Stimulated activated CD8-positive, alpha-beta memory T cell treated with anti-CD3 and anti-CD28 coated beads, Interleukin-4, amount 100 ng/mL, for 1 hour (primary cell): ENCODE measurements around the gene C19orf38.
A peak's percentile ranks its signal among the peaks of the same experiment; 100 is the strongest.
"Not testable (repeated sequence)": the region's sequence is repeated elsewhere in the genome, so short reads cannot be mapped to it uniquely, and the experiment has no call there.

Source experiments
- DNase-seq, 2 donors: peaks; one replicate each; pipeline ENCODE4 v3.0.0-alpha.2; 2020; ENCODE audit warnings: low read depth in 2 of 2, low spot score in 1 of 2

The C19orf38 gene

DNA sequence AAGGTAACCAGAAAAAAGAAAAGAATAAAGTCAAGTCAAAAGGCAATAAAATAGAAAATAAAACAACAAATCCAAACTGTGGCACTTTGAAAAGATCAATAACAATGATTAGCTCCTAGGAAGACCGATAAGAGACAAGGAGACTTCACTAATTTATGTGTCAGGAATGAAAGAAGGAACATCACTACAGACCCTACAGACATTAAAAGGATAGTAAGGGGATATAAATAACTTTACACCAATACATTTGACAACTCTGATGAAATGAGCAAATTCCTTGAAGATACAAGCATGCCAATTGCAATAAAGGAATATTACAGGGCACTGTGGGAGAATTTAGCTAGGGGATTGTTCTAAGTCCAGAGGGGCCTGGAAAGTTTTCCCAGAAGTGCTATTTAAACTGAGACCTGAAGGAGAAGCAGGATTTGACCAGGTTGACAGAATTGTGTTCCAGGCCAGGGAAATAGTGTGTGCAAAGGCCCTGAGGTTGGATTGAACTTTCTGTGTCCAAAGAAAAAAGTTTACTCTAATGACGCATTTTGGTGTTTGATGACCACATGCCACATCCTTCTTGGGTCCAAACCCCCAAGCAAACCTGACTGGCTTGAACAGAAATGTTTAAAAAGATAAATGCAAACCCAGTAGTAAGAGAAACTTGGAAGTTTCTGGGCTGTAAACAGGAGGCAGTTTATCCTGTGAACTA lies 1.6 kb upstream of the C19orf38 start:
- no peak for DNase-seq

DNA sequence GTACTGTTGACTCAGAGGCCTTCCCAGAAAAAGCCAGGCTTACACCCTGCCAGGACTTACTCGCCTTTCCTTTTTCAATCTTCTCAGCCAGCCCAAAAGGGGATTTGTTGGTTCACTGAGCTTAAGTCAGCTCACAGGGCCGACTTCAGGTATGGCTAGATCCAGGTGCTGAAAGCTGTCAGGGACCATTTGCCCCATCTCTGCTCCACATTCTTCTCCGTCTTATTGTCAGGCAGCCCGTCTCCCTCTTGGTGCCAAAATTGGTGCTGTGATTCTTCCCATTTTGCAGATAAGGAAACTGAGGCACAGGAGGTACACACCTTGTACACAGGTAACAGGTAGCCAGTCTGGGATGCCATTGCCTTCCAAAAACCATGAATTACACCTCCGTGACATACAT lies 2.4 kb downstream of the C19orf38 start:
- DNase-seq = no peak

DNA sequence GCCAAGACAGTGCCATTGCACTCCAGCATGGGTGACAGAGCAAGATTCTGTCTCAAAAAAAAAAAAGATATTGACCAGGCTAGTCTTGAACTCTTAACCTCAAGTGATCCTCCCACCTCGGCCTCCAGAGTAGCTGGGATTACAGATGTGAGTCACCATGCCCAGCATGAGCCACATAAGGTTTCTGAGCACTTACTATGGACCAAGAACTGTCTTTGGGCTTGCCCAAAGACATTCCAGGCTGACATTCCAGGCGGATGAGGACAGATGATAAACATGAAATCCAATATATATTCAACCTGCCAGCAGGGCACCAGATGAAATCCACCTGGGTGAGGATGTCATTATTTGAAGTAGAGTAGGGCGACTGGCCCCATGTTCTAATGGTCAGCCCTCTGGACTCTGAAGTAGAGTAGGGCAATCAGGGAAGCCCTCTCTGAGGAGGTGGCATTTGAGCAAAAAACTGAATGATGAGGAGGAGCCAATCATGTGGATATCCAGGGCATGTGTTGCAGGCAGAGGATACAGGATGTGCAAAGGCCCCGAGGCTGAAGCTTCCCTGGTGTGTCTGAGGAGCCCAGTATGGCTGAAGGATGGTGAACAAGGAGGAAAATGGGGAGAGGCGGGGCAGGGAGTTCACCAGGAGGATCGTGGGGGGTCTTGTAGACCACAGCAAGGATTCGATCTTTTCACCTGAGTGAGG lies 4.0 kb downstream of the C19orf38 start:
- DNase-seq = no peak

DNA sequence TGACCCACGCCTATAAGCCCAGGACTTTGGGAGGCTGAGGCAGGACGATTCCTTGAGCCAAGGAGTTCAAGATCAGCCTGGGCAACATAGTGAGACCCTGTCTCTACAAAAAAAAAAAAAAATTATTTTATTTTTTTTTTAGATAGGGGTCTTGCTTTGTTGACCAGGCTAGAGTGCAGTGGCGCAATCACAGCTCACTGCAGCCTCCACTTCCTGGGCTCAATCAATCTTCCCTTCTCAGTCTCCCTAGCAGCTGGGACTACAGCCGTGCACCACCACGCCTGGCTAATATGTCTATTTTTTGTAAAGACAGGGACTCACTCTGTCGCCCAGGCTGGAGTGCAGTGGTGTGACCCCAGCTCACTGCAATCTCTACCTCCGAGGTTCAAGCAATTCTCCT lies 4.7 kb downstream of the C19orf38 start:
- DNase-seq = no peak

DNA sequence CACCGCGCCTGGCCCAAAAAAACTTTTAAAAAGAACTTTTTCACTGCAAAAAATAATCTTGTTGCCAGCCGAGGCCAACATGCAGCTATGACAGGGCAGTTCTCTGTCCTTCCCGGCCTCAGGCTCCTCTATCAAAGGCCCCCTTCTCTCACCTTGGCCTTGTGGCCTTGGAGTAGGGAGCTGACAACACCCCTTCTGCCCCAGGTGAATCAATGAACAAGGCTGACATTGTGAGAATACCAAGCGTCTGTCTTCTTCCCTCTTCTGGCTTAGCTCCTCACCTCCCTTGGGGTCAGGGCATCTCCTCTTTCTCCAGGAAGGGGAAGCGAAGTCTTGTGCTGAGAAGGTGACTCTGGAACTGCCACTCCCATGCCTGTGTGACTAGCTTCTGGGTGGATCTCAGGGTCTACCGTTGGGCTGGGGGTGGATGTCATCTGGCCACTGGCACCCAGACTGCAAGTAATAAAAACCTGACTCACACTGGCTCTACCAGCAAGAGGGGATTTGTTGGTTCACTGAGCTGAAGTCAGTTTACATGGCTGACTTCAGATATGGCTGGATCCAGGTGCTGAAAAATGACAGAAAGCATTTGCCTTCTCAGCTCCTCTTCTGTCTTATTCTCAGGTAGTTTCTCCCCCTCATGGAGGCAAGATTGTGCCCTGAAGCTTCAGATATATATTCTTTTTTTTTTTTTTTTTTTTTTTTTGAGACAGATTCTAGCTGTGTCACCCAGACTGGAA lies 6.3 kb downstream of the C19orf38 start:
- DNase-seq = no peak

DNA sequence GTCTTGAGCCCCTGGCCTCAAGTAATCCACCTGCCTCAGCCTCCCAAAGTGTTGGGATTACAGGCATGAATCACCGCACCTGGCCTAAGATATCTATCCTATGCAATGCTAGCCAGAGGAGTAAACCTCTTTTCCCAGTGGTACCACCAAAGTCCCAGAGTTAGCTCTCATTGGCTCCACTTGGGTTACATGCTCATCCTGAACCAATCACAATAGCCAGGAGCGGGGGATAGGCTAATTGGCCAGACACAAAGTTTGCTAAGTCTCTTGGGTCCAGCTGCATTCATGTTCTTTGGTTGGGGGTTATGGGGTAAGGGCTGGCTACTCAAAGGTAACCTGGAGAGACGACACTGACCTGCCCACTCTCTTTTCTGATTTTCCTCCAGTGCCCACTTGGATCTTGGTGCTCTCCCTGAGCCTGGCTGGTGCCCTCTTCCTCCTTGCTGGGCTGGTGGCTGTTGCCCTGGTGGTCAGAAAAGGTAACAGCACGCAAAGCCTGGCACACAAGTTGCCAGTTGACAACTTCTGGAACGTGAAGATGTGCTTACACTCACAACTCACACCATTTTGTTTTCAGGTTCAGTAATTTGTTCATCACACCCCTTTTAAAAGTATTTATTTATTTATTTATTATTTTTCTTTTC lies 7.8 kb downstream of the C19orf38 start:
- no peak for DNase-seq

DNA sequence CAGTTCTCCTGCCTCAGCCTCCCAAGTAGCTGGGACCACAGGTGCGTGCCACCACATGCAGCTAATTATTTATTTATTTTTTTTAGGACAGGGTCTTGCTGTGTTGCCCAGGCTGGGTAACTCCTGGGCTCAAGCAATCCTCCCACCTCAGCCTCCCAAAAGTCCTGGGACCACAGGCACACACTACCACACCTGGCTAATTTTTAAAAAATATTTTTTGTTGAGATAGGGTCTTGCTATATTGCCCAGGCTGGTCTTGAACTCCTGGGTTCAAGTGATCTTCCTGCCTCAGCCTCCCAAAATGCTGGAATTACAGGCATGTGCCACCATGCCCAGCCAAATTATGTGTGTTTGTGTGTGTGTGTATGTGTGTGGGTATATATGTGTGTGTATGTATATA lies 8.7 kb downstream of the C19orf38 start:
- not testable (repeated sequence) for DNase-seq

DNA sequence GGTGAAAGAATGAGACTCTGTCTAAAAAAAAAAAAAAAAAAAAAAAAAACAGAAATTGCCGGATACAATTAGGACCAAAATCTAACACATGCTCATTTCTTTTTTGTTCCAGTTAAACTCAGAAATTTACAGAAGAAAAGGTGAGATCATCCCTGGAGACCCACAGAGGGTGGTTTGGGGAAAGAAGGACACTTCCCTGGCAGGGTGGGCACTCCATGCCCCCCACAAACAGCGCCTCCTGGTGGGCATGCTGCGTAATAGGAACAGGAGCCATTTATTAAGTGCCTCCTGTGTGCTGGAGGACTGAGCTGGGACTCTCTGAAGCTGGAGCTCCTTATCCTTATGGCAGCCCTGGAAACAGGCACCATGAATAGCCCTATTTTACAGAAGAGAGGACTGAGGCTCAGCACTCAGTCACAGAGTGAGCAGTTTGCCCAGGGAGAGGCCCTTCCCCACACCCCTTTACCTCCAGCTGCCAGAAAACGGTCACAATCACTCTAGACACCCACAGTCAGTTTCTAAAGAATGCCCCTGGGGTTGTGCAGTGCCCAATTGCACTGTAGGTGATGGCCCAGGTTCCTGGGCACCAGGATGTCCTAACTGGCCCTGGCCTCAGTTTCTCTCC lies 10.1 kb downstream of the C19orf38 start:
- no peak for DNase-seq

DNA sequence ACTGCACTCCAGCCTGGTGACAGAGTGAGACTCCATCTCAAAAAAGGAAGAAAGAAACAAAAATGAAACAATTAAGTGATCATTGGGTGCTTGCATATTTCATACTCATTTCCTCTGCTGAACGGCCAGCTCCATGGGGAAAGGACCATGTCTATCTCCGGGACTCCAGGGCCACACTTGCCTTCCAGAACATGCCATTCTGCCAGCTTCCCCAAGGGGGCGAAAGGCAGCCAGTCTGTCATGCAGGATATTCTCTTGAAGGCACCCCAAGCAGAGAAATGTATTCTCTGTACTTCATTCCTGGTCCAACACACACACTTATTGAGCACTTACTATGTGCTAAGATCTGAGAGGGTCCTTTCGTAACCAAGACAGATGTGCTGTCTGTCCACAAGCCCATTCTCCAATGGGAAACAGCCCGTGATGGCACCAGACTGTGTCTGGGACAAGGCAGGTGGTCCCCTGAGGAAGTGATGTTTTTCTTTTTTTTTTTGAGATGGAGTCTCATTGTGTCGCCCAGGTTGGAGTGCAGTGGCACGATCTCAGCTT lies 13.0 kb downstream of the C19orf38 start:
- DNase-seq = no peak

DNA sequence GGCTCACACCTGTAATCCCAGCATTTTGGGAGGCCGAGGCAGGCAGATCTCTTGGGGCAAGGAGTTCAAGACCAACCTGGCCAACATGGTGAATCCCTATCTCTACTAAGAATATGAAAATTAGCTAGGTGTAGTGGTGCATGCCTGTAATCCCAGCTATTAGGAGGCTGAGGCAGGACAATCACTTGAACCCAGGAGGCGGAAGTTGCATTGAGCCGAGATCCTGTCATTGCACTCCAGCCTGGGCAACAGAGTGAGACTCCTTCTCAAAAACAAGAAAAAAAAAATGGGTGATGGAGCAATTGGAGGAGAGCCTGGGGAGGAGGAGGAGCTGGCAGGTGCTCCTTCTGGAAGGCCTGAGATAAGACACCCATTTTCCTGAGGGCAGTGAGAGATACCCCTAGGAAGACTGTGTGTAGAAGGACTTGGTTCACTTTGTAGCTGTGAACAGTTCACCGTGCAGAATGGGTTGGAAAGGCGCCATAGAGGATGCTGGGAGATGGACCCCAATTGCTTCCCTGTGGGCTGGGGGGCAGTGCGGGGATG lies 14.4 kb downstream of the C19orf38 start:
- no peak for DNase-seq

DNA sequence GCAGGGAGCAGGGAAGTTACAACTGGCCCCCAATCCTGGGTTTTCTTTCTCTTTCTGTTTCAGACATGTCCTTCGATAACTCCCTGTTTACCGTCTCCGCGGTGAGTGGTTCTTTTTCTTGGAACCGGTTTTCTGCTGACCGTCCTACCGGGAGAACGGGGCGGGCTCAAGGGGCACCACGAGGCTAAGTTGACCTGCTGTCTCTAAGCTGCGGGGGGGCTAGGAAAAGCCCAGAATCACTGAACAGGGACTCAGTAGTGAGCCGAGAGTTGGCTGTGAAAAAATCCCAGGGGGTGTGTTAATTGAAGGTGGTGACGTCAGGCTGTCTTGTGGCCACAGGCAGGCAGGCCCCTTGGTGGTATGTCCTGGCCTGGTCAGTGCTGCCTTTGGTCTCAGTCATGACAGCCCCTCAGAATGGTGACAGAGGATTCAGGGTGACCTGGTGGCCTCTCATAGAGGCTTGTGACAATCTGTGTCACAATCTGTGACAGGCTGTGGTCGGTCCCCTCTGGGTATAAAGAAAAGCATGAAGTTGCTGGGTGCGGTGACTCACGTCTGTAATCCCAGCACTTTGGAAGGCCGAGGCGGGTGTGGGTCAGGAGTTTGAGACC lies 15.0 kb downstream of the C19orf38 start:
- DNase-seq = no peak

DNA sequence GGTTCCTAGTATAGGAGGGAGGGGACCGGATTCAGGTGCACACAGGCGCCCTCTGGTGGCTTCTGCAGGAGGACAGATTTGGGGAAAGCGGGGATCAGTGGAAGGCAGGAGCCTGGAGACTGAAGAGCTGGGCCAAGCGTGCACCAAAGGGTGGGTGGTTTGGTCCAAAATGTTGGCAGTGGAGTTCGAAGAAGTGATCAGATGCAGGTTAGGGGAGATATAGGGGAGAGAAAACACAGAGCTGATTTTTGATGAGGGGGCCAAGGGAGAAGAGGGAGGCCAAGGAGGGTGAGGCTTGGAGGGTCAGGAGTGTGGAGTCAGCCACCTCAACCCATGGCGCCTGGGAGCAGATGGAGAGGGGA lies 16.3 kb downstream of the C19orf38 start:
- peak; percentile 42 to 61 for DNase-seq

DNA sequence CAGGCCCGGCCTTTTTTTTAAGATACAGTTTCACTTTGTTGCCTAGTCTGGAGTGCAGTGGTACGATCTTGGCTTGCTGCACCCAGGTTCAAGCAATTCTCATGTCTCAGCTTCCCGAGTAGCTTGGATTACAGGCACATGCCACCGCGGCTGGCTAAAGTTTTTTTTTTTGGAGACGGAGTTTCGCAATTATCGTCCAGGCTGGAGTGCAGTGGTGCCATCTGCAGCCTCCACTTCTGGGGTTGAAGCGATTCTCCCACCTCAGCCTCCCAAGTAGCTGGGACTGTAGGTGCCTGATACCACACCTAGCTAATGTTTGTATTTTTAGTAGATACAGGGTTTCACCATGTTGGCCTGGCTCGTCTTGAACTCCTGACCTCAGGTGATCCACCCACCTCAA lies 18.3 kb downstream of the C19orf38 start:
- no peak for DNase-seq

DNA sequence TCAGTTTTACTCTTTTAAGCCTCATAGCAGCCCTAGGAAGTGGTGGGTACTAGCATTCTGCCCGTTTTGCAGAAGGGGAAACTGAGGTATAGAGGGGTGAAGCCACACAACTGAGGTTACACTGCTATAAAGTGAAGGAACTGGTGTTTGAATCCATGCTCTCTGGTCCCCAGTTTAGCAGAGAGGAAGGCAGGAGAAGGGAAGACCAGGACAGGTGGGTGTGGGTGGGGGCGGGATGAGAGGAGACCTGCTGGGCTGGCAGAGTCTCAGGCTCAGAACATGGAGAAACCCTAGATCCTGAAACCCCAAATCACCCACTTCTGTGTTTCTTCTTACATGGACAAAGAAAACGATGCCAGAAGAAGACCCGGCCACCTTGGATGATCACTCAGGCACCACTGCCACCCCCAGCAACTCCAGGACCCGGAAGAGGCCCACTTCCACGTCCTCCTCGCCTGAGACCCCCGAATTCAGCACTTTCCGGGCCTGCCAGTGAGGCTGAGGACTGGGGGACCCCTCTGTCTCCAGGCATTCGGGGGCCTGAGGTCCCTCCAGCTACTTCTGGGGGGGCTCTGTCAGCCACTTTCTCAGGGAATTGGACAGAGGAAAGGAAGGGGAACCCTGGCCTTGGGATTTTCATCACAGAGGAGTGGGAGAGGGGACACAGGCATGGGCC lies 20.8 kb downstream of the C19orf38 start:
- no peak for DNase-seq

DNA sequence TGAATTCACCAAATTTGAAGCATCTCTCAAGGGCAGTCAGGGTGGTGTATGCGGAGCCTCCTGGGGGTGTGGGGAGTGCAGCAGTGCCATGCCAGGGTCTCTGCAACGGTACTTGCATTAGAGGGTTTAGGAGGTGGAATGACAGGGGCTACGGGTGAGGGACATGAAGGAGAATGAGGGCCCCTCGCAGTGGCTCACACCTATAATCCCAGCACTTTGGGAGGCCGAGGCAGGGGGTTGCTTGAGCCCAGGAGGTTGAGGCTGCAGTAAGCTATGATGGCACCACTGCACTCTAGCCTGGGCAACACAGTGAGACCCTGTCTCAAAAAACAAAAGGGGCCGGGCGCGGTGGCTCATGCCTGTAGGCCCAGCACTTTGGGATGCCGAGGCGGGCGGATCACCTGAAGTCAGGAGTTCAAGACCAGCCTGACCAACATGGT lies 21.7 kb downstream of the C19orf38 start:
- not testable (repeated sequence) for DNase-seq

DNA sequence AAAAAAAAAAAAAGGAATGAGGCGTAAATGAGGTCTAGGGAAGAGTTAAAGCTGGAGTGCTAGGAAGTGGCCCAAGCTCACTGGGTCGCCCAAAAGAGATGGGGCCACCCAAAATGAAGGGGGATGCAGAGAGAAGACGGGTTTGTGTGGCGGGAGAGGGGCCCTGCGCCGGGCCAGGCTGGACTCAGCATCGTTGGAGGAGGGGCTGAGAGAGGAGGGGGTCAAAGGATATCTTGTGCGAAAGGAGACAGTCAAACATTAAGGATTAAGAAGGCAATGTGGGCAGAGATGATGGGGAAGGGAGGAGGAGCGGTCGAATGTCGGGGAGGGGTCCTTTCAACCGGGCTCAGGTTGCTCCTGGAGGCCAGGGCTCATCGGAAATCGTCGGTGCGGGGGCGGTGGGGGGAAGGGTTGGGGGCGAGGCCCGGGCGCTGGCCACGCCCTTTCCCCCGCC lies 22.3 kb downstream of the C19orf38 start:
- no peak for DNase-seq

DNA sequence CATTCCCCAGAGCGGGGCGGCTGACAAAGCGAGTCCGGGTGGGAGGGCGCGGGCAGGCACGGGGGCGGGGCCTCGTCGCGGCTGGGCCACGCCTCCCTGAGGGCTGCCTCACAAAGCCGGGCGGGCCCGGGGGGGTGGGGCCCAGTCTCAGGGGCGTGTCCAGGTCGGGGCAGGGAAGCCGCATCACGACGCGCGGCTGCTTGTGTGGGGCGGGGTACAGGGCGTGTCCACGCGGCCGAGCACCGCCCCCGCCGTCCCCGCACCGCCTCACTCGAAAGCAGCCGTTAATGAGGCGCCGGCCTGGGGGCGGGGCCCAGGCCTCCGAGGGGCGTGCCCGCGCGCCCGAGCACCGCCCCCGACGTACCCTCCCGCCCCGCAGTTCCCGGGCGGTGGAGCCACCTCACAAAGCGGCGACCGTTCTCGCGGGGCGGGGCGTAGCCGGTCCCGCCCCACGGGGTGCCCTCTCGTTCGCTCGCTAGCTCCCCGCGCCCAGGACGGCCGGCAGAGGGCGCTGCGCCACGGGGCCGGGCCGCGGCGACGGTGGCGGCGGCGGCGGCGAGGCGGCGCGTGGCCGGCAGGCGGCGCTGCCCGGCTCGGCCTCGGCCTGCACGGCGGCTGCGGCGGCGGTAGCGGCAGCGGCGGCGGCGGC lies 22.9 kb downstream of the C19orf38 start, which contains the start of gene CARM1:
CARM1 (plus strand) TSS at position 599 of the 649 bp plus-strand sequence. CDS start 150 bp downstream, outside the sequence.
- peak; percentile 96 to 98 for DNase-seq

DNA sequence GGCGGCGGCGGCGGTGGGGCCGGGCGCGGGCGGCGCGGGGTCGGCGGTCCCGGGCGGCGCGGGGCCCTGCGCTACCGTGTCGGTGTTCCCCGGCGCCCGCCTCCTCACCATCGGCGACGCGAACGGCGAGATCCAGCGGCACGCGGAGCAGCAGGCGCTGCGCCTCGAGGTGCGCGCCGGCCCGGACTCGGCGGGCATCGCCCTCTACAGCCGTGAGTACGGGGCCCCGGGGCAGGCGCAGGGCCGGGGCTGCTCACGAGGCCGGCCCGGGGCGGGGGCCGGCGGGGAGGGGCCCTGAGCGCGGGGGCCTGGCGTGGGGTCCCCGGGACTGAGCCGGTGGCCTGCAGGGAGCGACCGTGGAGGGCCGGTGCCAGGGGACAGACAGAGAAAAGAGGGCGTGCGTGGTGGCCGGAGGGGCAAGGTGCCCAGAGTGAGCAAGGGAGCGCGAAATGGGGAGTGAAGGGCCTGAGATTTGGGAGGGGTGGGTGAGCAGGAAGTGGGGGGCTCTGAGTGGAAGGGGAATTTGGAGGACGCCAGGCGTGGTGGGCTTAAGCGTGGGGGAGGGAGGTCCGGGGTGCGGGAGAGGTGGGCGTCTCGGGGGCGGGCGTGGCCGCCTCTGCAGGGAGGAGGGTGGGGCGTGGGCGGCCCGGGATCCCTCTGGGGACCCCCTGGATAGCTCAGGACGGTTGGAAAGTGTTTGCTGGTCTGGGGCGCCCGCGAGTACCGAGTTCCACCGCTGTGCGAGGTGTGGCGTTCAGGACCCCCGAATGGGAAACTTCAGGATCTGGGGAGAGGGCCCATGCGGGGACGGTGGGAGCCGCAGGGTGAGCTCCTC lies 23.7 kb downstream of the C19orf38 start:
- DNase-seq = no peak
